M059J (cell line): ENCODE measurements around the gene MCCC1. TPM values are rescaled to one million over a fixed set of nuclear protein-coding genes. Genes with fewer than 3 reads are reported as not detected.
"Not testable (repeated sequence)": the region's sequence is repeated elsewhere in the genome, so short reads cannot be mapped to it uniquely, and the experiment has no call there.

Experiments used
- DNase-seq: peaks from one replicate; pipeline ENCODE4 v3.0.0-alpha.2; 2012; ENCODE audit warnings: low read depth
- total RNA-seq: library from RNA; depleted of rRNA; stranded (reverse); fragments of >200 nt; shearing (Covaris generic); gene quantifications from 2 replicates; pipeline ENCODE4 v1.2.3, GENCODE V29; 2014

Gene MCCC1
- total RNA-seq, 1 experiment from 2014 or later: 19.7 TPM

DNA sequence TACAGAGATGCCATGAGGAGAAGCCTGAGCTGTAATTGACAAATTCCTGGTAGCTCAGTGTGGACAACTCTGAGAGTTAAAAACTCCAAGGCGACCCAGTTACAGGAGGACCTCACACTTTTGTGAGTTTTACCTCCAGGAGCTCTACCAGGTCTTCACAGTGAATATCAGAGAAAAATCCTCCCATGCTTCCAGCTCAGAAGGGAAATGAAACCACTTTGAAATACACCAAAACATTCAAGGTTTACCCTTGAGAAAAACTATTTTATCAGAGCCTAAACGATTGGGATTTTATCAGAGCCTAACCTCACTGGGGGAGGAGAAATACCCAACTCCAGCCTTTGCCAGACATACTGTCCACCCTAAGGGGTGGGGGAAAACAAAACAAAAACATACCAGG lies 52.4 kb downstream of the MCCC1 start:
- no peak for DNase-seq

DNA sequence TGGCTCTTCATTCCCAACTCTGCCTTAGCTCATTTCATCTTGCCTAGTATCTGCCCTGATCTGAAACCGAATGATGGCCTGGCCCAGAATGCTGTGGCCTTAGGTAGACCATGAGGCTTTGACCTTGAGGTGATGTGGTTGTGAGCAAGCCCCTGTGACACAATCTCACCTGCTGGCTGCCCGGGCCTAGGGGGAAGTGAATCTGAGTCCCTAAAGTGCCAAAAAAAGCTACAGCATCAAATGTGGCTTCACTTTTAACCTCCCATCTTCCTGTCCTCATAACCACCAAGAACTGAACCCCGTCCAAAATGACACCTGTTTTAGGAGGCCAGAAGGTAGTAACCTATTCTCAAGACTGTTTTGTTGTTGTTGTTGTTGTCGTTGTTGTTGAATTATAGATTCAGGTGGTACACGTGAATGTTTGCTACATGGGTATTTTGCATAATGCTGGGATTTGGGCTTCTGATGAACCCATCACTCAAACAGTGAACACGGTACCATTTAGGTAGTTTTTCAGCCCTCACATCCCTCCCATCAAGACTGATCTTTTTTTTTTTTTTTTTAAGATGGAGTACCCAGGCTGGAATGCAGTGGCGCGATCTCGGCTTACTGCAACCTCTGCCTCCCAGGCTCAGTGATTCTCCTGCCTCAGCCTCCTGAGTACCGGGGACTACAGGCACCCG lies 54.6 kb downstream of the MCCC1 start:
- no peak for DNase-seq

DNA sequence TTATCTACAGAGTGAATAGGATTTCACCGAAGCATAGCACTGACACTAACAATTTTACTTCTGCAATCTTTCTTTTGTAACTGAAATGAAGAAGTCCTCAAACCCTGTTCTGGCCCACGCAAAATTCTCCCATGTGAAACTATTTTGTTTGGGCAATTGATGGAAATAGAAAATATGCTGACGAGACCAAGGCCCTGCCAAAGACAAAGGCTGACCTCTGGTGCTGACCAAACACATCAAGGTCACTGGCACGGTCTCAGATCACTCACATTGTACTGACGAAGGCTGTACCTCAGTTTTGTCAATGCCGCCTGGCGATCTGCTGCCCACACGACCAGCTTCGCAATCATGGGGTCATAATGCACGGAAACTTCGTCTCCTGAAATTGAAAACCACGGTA lies 60.5 kb downstream of the MCCC1 start:
- DNase-seq: no peak

DNA sequence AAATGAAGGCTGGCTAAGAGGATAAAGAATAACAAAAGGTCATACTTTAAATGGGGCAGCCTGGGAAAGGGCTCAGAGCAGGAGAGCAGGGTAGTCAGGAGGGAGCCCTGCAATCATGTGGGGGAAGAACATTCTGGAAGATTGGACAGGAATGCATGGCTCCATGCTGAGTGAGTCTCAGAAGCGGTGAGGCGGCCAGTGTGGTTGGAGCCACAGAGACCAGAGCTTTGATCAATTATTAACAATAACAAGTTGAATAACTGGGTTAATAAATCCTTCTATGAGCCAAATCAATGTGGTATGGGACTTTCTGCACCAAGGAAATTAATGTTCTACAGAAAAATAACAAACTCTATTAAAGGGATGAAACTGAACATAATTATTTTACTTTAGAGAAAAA lies 61.1 kb downstream of the MCCC1 start:
- no peak for DNase-seq

DNA sequence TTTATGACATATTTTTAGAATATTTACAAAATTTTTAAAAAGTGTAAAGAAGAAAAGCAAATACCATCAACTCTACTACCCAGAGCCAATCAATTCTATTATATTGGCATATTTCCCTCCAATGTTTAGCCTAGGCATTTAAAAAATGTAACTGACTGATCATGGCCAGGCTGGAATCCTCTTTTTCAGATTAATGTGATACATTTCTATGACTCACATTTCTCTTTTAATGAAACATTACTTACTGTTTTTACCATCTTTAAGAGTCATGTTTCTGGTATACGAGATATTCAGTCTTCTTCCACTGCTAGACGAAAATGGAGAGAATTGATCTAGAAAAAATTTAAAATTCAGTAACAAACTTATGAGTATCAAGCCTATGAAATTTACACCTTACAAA lies 65.5 kb downstream of the MCCC1 start:
- no peak for DNase-seq

DNA sequence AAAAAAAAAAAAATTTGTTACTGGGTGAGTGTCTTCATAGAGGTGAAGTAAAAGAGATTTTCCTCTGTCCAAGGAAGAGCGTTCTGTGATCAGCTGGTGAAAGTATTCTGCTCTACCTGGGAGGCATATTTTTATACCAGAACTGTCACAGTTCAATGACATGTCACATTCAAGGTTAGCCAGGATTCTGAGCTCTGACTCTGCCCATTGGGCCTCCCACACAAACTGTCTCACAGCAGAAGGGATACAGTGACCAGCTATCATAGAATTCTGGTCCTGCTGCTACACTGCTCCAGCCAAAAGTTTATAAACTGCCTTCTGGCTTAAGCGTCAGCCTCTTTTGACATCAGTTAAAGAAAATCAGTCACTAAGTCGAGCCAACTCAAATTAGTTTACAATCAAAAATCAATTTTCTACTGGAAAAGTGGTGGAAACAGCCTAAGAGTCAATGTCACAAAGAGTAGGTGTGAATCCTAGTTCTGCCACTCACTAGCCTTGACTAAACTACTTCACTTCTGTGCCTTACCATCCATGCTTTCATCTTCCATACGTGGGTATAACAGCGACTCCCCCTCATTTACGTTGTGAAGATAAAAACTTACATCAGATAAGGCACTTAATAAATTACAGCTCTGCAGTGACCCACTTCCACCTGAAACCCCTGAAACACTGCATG lies 66.3 kb downstream of the MCCC1 start:
- DNase-seq: no peak

DNA sequence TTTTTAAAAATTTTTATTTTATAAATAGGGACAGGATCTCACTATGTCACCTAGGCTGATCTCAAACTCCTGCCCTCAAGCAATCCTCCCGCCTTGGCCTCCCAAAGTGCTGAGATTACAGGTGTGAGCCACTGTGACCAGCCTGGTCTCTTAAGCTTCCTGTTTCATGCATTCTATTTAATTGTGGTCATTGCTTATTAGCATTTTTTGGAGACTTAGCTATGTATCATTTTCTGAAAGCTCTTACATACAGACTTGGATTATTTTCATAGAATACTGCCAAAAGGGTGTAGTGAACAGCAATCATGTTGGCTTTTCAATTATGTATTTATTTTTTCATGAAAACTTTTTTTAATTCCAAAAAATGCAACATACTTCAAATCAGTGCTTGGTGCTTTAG lies 67.5 kb downstream of the MCCC1 start:
- DNase-seq: no peak

DNA sequence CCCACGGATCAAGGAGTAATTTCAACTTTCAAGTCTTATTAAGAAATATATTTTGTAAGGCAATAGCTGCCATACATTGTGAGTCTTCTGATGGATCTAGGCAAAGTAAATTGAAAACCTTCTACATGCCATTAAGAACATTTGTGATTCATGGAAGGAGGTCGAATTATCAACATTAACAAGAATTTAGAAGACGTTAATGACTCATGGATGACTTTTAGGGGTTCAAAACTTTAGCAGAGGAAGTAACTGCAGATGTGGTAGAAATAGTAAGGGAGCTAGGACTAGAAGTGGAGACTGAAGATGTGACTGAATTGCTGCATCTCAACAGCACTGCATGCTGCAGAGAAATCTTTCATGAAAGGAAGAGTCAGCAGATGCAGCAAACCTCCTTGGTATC lies 70.9 kb downstream of the MCCC1 start:
- DNase-seq: no peak

DNA sequence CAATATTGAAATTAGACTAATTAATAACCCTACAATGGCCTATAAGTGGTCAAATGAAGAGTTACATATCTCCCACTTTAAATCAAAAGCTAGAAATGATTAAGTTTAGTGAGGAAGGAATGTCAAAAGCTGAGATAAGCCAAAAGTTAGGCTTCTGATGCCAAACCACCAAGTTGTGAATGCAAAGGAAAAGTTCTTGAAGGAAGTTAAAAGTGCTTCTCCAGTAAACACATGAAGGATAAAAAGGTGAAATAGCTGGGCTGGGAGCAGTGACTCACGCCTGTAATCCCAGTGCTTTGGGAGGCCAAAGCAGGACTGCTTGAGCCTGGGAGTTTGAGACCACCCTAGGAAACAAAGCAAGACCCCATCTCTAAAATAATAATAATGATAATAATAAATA lies 72.0 kb downstream of the MCCC1 start:
- DNase-seq: no peak

DNA sequence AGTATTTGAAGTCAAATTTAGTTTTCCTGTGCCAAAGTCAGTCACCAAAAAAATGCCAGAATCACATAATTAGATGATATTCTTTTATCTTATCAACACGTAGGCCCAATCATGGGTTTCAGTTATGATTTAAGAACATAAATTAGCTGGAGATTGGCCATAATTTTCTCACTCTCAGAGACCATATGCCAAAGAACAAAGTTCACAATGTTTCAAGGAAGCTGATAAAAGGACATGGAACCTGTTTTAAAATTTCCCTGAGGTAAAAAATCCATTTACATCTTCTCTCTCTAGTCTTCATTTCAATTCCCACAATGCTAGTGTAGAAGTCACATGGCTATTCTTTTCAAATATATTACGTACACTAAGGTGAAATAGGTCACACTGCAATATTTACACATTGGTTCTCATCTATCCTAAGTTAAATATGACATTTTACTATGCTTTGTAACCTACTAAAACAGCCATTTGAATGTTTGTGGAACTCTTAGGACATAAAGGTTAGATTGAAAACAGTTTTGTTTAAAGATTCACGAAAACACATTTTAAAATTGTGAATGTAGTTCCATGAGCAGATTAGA lies 76.3 kb downstream of the MCCC1 start:
- DNase-seq: no peak

DNA sequence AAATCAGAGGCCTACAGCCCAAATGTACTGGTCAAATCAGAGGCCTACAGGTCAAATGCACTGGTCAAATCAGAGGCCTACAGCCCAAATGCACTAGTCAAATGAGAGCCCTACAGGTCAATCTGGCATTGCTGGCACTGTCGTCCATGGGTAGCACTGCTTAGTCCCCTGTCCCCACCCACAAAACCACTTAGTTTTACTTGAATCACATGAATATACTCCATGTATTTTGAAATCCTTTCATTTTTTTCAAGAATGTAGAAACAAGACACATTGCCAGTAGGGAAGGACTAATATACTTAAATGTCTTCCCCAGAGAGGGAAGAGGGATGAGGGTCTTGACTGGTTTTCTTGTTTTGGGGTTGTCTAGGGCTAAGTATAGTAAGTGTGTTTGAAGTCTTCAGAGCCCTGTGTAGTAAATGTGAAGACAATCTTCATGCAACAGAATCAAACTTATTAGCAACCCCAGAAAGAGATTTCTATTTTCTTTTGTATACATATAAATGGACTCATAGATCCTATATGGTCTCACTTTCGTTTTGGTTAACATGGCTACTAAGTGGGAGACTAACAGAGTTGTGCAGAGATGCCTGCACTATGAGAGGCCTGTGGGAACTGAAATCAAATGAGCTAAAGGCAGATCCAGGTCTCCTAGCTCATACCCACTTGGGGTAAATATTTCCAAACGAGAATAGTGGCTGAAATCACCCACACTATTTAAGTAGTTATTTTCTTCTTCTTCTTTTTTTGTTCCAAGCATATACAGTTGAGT lies 80.7 kb downstream of the MCCC1 start:
- DNase-seq: no peak

DNA sequence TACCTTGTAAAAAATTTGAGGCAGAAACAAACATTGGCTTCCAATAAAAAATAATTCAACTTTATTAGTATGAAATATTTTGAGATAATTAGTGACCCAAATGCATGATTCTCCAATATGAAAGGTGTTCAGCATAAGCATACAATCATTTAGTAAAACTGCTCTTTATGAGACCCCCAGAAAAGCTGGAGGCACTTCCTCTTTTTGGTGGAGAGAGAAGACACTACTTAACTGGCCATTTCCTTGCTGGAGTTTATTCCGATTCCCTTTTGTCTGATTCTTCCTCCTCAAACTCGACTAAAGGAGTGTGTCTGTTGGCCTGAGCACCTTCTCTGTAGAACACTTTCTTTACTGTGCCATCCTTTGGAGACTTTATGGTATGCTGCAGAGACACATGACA lies 84.1 kb downstream of the MCCC1 start:
- no peak for DNase-seq

DNA sequence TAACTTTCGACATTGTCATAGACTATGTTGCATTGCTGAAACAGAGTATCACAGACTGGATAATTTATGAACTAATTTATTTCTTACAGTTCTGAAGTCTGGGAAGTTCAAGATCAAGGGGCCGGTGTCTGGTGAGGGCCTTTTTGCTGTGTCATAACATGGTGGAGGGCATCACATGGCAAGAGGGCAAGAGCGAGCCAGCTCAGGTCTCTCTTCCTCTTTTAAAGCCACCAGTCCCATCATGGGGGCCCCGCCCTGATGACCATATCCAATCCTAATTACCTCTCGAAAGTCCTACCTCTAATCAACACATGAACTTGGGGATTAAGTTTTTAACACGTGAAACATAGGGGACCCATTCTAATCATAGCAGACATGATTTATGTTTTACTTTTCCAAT lies 85.4 kb downstream of the MCCC1 start:
- no peak for DNase-seq

DNA sequence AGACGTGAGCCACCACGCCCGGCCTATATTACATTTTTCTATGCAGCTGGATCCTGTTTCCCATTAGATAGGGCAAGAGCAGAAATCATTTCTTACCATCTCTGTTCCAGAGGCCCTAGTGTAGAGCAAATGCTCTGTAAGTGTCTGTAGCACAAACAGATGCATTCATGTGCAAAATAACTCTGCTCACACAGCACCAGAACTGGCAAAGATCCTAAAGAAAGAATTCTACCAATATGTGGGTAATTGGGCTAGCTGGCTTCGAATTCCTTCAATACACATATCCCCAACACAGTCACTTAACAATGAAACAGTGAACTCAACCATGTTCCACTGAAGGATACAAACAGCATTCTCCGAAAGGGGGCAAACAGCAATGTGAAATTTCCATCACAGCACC lies 86.2 kb downstream of the MCCC1 start:
- no peak for DNase-seq

DNA sequence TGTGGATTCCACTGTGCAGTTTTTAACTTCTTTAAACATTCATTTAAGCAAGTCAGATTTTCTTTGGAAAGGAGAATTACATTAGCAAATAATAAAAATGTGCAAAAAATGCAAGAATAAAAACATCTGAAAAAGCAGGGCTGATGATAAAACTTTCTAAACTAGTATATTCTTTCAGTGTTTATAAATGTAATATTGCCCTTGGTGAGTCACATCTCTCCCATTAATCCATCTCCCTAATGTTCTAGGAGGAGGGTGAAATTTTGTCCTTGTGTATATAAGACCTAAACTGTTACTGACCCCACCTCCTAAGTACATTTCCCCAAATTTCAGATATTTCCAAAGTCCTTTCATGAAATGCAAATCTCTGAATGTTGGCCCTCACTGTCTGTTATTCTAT lies 90.5 kb downstream of the MCCC1 start:
- DNase-seq: no peak

DNA sequence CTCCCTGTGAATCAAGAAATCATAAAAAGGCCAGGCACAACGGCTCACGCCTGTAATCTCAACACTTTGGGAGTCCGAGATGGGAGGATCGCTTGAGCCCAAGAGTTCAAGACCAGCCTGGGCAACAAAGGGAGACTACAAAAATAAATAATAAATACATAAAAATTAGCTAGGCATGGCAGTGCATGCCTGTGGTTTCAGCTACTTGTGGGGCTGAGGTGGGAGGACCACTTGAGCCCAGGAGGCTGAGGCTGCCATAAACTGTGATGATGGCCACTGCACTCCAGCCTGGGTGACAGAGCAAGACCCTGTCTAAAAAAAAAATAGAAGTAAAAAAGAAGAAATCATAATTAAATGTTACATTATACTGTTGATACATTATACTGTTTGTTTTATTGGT lies 91.0 kb downstream of the MCCC1 start:
- no peak for DNase-seq

DNA sequence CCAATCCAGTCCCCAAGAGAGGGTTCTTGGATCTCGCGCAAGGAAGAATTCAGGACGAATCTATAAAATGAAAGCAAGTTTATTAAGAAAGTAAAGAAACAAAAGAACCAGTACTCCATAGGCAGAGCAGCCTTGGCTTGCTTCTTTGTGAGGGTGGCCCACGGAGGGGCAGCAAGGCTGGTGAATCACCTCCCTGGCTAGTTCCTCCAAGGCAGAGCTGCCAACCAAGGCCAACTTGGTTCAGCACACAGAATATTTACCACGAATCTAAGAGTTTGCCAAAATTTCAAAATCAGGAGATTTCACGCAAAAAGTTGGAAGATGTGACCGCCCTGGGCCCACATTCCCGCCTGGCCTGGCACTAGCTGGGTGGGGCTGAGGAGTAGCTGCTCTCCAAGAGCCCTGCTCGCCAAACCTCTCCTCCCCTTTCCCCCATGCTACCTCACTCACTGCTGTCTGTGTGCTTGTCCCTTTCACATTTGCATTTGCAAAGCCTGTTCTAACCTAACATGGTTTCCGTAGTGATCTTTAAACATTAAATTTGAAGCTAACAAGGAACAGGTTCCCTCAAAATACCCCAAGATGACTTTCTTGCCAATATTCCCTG lies 92.8 kb downstream of the MCCC1 start:
- no peak for DNase-seq

DNA sequence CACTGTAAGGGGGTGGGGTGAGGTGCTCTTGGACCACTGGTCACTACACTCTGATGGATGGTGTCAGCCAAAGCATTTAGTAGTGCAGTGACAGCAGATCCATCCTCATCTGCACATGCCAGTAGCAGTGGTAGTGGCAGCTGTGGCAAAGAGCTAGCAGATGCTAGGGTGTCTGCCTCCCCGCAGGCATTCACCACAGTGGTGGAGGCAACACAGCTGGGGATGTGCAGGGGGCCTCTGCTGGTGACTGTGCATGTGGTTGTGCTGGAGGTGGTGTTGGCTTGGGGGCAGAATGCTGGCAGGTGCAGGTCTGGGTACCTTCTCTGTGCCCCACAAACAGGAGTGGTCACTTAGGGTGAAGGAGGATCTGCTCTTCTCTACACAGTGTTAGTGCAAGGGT lies 99.5 kb downstream of the MCCC1 start:
- no peak for DNase-seq

DNA sequence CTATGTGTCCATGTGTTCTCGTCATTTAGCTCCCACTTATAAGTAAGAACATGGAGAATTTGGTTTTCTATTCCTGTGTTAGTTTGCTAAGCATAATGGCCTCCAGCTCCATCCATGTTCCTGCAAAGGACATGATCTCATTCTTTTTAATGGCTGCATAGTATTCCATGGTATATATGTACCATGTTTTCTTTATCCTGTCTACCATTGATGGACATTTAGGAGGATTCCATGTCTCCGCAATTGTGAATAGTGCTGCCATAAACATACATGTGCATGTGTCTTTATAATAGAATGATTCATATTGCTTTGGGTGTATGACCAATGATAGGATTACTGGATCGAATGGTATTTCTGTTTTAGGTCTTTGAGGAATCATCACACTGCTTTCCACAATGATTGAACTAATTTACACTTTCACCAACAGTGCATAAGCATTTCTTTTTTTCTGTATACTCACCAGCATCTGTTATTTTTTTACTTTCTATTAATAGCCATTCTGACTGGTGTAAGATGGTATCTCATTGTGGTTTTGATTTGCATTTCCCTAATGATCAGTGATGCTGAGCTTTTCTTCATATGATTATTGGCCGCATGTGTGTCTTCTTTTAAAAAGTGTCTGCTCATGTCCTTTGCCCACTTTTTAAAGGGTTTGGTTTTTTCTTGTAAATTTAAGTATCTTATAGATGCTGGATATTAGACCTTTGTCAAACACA lies 105.7 kb downstream of the MCCC1 start:
- DNase-seq: not testable (repeated sequence)

DNA sequence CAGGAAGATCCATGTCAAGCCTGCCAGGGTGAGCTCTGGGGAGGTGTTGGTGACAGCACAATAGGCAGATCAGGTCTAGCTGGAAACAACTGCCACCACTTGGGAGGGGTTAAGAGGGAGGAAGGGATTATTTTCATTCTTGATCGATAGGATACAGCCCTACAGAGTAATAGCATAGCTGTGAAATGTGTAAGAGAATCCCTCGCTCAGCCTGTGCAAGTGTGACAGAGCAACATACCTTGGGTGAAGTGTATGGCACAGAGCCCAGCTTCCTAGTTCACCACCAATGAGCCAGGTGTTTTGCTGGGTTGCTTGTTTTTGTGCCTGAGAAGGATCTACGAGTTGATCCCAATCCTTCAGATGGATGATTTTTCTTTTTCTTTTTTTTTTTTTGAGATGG lies 109.7 kb downstream of the MCCC1 start:
- DNase-seq: no peak

DNA sequence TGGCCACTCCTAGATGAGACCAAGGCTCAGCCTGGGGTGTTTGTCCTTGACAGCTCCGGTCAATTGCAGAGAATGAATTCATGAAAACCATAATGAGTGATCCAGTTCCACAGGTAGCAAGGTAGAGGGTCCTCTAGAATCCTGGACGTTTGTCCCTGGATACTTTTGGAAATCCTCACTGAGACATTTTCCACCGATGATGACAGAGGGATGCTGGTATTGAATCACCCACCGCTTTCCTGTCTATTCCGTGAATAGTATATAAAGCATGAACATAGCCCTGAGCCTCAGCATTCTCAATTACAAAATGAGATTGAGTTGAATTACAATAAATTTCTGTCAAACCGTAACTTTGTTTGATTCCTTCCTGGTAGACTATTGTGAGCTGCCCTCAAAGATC lies 113.3 kb downstream of the MCCC1 start:
- no peak for DNase-seq

DNA sequence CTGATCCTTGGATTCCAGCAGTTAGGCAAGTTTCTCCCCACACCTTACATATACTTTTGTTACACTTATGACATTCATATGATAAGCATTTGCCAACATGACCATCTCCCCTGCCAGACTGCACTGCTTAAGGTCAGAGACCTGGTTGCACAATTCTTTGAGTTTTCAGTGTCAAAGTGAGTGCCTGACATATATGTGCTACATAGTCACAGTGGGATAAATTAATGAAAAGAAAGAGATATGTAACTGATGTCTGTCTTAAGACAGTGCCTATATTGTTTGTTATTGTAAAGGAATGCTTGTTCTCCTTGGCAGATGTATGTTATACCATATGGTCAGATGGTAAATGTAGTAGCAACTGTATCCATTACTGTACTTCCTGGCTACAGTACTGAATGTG lies 115.4 kb downstream of the MCCC1 start:
- DNase-seq: no peak
